Pancreas (tissue), 10 donors: ENCODE measurements around the gene PPHLN1. TPM values are rescaled to one million over a fixed set of nuclear protein-coding genes. Genes with fewer than 3 reads are reported as not detected.

Experiments
- ATAC-seq, 4 donors: fragments of 200-7000 bp; cut with Tn5 transposase; one replicate each; pipeline versions ENCODE4 v1.8.0 to v1.9.1; 2020; ENCODE audit warnings: mild to moderate bottlenecking in 4 of 4, moderate library complexity in 4 of 4
- DNase-seq, 6 donors: peaks; one replicate each; pipeline ENCODE4 v3.0.0-alpha.2; 2020
- FAIRE-seq: peaks from 2 replicates; lab custom pipeline; 2012; peaks lifted over from hg19 to GRCh38; lab: Jason Lieb, UNC
- H3K27ac ChIP-seq, 4 donors: fragments of 200-600 bp; sonication (generic); 1 replicate in 3 of 4; 2 replicates in 1 of 4; pipeline versions ENCODE4 v1.5.0 to v1.8.0; 2020
- H3K27me3 ChIP-seq, 4 donors: fragments of 200-600 bp; one replicate each; pipeline ENCODE4 v1.8.0; 2021
- H3K36me3 ChIP-seq, 3 donors: fragments of 200-600 bp; sonication (generic) in 1 of 3; one replicate each; pipeline versions ENCODE4 v1.5.0 to v1.8.0; 2020 to 2021
- H3K4me1 ChIP-seq, 3 donors: fragments of 200-600 bp; one replicate each; pipeline ENCODE4 v1.8.0; 2021
- H3K4me3 ChIP-seq, 4 donors: fragments of 200-600 bp; sonication (generic) in 2 of 4; one replicate each; pipeline versions ENCODE4 v1.5.0 to v1.8.0; 2020 to 2021
- H3K9me3 ChIP-seq, 4 donors: fragments of 200-600 bp; one replicate each; pipeline ENCODE4 v1.8.0; 2021
- CTCF ChIP-seq, 4 donors: fragments of 200-600 bp; sonication (generic) in 3 of 4; IDR thresholded peaks; one replicate each; pipeline versions ENCODE4 v1.5.0 to v1.8.0; 2021; ENCODE audit warnings: antibody characterized with exemption in 4 of 4
- WGBS, 2 donors: extraction: QIAGEN DNeasy Blood & Tissue Kit; methylation state at CpG; one replicate each; pipeline ENCODE4 v1.1.7; 2013; 5-methylcytosine and 5-hydroxymethylcytosine counted together
- intact Hi-C, 3 donors: fragments of 100-400 bp; cut with DNase I; formaldehyde crosslinking; loops; one replicate each; pipeline versions ENCODE4 v1.11.1 to v1.14.2; 2022
- polyA plus RNA-seq, 2 donors: library from polyadenylated mRNA; stranded (reverse); fragments of 200-250 nt; gene quantifications; one replicate each; pipeline ENCODE4 v1.2.3, GENCODE V29; 2013
- total RNA-seq, 6 donors: library from RNA; stranded (reverse); fragmentation: NEBNext Ultra II Directional in 4 of 6; extraction: Animal tissue kit (Norgen Biotek cat#: 25700) in 4 of 6; gene quantifications; one replicate each; pipeline versions ENCODE4 v1.2.1 to v1.2.4, GENCODE V29; 2021 to 2023
- donor health status: healthy with polysubstance abuse.
- donor health status: DM: no; HTN: no; CAD: no; lungs with moderate emphysema.
- donor health status: DM: no; HTN: no; CAD: no.
- donor health status: control.
- donor health status: control.
- donor health status: Bipolar disorder and iron deficiency.
- donor health status: DM: yes; HTN: yes; CAD: no.
- donor health status: DM: no; HTN: no; CAD: no.
- donor health status: DM: no; HTN: no; CAD: no.
- donor health status: DM: yes; HTN: yes; CAD: no.

Gene PPHLN1
- total and polyA plus RNA-seq, 8 donors, result 11.1 to 26.4 (median 15.9) TPM

- intact Hi-C loops, result no loop called here
- H3K9me3 ChIP-seq, result no peaks in the 10 kb centered on the region
- no peak for ATAC-seq
- 95 to 98% methylated on average over 2 of the region's 2 CpGs for WGBS, 2 donors
- TF ChIP-seq CTCF (IDR thresholded peaks at IDR 0.05), result no peak
- H3K4me1 ChIP-seq, result no peaks in the 10 kb centered on the region
- no peak for FAIRE-seq
- H3K27me3 ChIP-seq, result peaks cover 0 to 4% (median 0%) of the 10 kb centered on the region in 4 donors
- no peaks in the 10 kb centered on the region for H3K36me3 ChIP-seq
- H3K4me3 ChIP-seq, result no peak overlapping the region
- no peak for DNase-seq
- no peak overlapping the region for H3K27ac ChIP-seq
Measured at GRCh38 chr12:42285431-42285830, 40.5 kb upstream of the PPHLN1 start.

DNA sequence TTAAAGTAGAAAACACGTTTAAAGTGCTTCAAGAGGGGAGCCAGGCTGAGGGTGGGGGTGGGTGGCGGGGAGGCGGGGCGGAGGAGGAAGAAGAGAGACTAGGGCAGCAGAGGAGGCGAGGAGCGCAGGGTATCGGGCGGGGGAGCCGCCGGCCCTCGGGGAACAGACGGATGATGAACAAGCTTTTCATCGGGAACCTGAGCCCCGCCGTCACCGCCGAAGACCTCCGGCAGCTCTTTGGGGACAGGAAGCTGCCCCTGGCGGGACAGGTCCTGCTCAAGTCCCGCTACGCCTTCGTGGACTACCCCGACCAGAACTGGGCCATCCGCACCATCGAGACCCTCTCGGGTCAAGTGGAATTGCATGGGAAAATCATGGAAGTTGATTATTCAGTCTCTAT lies 39.2 kb upstream of the PPHLN1 start:
- no peak overlapping the region for H3K27ac ChIP-seq
- peaks cover 0 to 4% (median 0%) of the 10 kb centered on the region in 4 donors for H3K27me3 ChIP-seq
- no peak for FAIRE-seq
- H3K4me1 ChIP-seq, result no peaks in the 10 kb centered on the region
- WGBS, 2 donors, result 82 to 86% methylated on average over 25 to 26 of the region's 26 CpGs
- no peaks in the 10 kb centered on the region for H3K36me3 ChIP-seq
- ATAC-seq, result no peak
- H3K4me3 ChIP-seq, result no peak overlapping the region
- H3K9me3 ChIP-seq, result no peaks in the 10 kb centered on the region
- intact Hi-C loops, result no loop called here
- TF ChIP-seq CTCF (IDR thresholded peaks at IDR 0.05), result no peak
- no peak for DNase-seq

- no peaks in the 10 kb centered on the region for H3K36me3 ChIP-seq
- 56% methylated on average over 9 of the region's 9 CpGs for WGBS, 2 donors
- intact Hi-C loops, result no loop called here
- no peaks in the 10 kb centered on the region for H3K4me1 ChIP-seq
- TF ChIP-seq CTCF (IDR thresholded peaks at IDR 0.05), result no peak
- no peak for ATAC-seq
- H3K27me3 ChIP-seq, result peaks cover 0 to 4% (median 0%) of the 10 kb centered on the region in 4 donors
- H3K27ac ChIP-seq, result no peak overlapping the region
- no peak for DNase-seq
- FAIRE-seq, result no peak
- H3K4me3 ChIP-seq, result no peak overlapping the region
- H3K9me3 ChIP-seq, result no peaks in the 10 kb centered on the region
Measured at GRCh38 chr12:42288544-42288943, 37.4 kb upstream of the PPHLN1 start.

DNA sequence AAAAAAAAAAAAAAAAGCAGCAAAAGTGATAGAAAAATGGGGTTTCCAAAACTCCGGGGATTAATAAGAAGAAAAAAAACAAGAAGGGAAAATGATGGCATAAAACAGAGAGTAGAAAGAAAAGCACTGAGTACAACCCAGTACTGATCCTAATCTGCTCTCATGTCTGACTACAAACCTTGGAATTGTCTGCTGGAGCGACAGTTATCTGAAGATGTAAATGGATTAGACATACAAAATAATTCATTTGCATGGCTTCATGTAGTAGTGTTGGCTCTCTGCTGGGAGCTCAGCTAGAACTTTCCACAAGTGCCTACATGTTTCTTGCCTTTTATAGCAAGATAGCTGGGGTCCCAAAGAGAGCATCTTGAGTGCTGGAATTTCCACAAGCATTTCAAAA lies 34.3 kb upstream of the PPHLN1 start:
- H3K27ac ChIP-seq, result no peak overlapping the region
- DNase-seq, result no peak
- H3K27me3 ChIP-seq, result no peaks in the 10 kb centered on the region
- H3K9me3 ChIP-seq, result no peaks in the 10 kb centered on the region
- WGBS, 2 donors, result 71 to 77% methylated on average over 2 of the region's 2 CpGs
- no peak for FAIRE-seq
- intact Hi-C loops, result no loop called here
- no peak for TF ChIP-seq CTCF (IDR thresholded peaks at IDR 0.05)
- no peaks in the 10 kb centered on the region for H3K36me3 ChIP-seq
- no peak for ATAC-seq
- no peaks in the 10 kb centered on the region for H3K4me1 ChIP-seq
- no peak overlapping the region for H3K4me3 ChIP-seq

DNA sequence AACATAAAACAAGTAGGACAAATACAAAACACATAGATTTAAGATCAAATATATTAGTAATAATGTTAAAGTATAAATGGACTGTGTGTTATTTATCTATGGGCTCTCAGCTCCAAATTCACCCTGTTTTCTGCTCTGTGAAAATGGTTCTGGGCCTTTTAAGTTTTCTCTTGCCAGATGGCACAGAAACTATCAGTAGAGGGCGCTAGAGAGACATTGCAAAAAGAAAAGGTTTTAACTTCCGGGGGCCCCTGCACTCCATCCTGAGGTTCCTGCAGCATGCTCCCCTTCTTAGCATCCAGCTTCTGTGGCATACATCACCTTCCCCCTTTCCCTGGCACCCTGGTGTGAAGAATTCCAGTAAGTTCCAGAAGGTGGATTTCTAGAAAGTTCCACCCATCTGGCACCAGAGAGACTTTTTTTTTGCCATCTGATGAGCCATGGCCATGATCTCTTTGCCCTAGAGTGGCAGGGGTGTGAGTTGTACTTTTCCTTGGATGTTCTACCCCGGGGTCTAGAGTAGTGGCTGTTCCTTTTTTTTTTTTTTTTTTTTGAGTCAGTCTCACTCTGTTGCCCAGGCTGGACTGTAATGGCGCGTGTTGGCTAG lies 29.4 kb upstream of the PPHLN1 start:
- H3K27ac ChIP-seq, result no peak overlapping the region
- no peaks in the 10 kb centered on the region for H3K9me3 ChIP-seq
- intact Hi-C loops, result no loop called here
- no peaks in the 10 kb centered on the region for H3K27me3 ChIP-seq
- H3K4me1 ChIP-seq, result no peaks in the 10 kb centered on the region
- no peak for FAIRE-seq
- no peak for ATAC-seq
- no peak overlapping the region for H3K4me3 ChIP-seq
- DNase-seq, result no peak
- TF ChIP-seq CTCF (IDR thresholded peaks at IDR 0.05), result peak in 2 of 4 donors; percentile 12 to 14
- H3K36me3 ChIP-seq, result no peaks in the 10 kb centered on the region
- 74 to 77% methylated on average over 5 of the region's 5 CpGs for WGBS, 2 donors
